H1 (cell line): ENCODE results near the gene PACC1. TPM values are rescaled to one million over a fixed set of nuclear protein-coding genes. Genes with fewer than 3 reads are reported as not detected.

Source experiments
- CTCF ChIA-PET: fragments of 300-600 bp; sonication (Branson Sonifier 250); formaldehyde crosslinking; loops from one replicate; lab custom pipeline; 2021; ENCODE audit not compliant: partially characterized antibody; lab: Charles Lee
- POLR2A ChIA-PET: fragments of 300-600 bp; sonication (Branson Sonifier 250); formaldehyde crosslinking; loops from one replicate; lab custom pipeline; 2021; ENCODE audit warnings: inconsistent platforms; ENCODE audit not compliant: partially characterized antibody; lab: Charles Lee
- DNase-seq, 2 experiments: peaks; one replicate each; pipeline versions ENCODE4 v3.0.0 to v3.0.0-alpha.2; 2010 to 2022; ENCODE audit warnings: low spot score in 2 of 2, low read depth in 1 of 2, mixed read lengths in 1 of 2
- FAIRE-seq: peaks from 2 replicates; lab custom pipeline; 2011; peaks lifted over from hg19 to GRCh38; lab: Jason Lieb, UNC
- H2AFZ ChIP-seq: 2 replicates; pipeline ENCODE4 v1.8.1; 2012; ENCODE audit warnings: low read length, inconsistent platforms
- H2AK5ac ChIP-seq: 2 replicates; pipeline ENCODE4 v1.6.1; 2013; ENCODE audit warnings: low read depth, low read length
- H2BK120ac ChIP-seq: replicated peaks from 2 replicates; pipeline ENCODE3; 2013; ENCODE audit warnings: low read depth, low read length, inconsistent platforms
- H2BK12ac ChIP-seq: 2 replicates; pipeline ENCODE4 v1.6.1; 2013; ENCODE audit warnings: low read depth, low read length
- H2BK15ac ChIP-seq: 2 replicates; pipeline ENCODE4 v1.6.1; 2013; ENCODE audit warnings: low read length
- H2BK20ac ChIP-seq: 2 replicates; pipeline ENCODE4 v1.6.1; 2013; ENCODE audit warnings: low read length
- H2BK5ac ChIP-seq: 2 replicates; pipeline ENCODE4 v1.6.1; 2013; ENCODE audit warnings: low read depth, low read length
- H3K14ac ChIP-seq: 2 replicates; pipeline ENCODE4 v1.6.1; 2013; ENCODE audit warnings: inconsistent platforms; ENCODE audit not compliant: insufficient read length
- H3K18ac ChIP-seq: 2 replicates; pipeline ENCODE4 v1.6.1; 2013; ENCODE audit warnings: low read length; ENCODE audit errors: extremely low read depth
- H3K23ac ChIP-seq: 2 replicates; pipeline ENCODE4 v1.6.1; 2013; ENCODE audit warnings: inconsistent platforms; ENCODE audit not compliant: insufficient read length
- H3K23me2 ChIP-seq: 2 replicates; pipeline ENCODE4 v1.6.1; 2013; ENCODE audit warnings: low read depth, low read length
- H3K27ac ChIP-seq: 2 replicates; pipeline ENCODE4 v1.6.1; 2011; ENCODE audit warnings: low read depth, low read length, inconsistent platforms
- H3K27me3 ChIP-seq, 4 experiments: replicated peaks in 1 of 4; 1 replicate in 1 of 4; 2 replicates in 3 of 4; pipeline versions ENCODE4 v1.6.1 to v1.8.1; 2011 to 2013; ENCODE audit warnings: low read length in 3 of 4, mild to moderate bottlenecking in 3 of 4, inconsistent platforms in 2 of 4, mixed read lengths in 2 of 4, moderate library complexity in 1 of 4; ENCODE audit not compliant: control insufficient read depth in 3 of 4, insufficient read depth in 3 of 4; ENCODE audit errors: extremely low read depth in 1 of 4
- H3K36me3 ChIP-seq, 4 experiments: 2 replicates each; pipeline versions ENCODE4 v1.6.1 to v1.8.1; 2011 to 2013; ENCODE audit warnings: mild to moderate bottlenecking in 4 of 4, low read length in 3 of 4, moderate library complexity in 2 of 4, control low read depth in 1 of 4, inconsistent platforms in 1 of 4; ENCODE audit not compliant: insufficient read depth in 4 of 4, control insufficient read depth in 2 of 4
- H3K4ac ChIP-seq: replicated peaks from 2 replicates; pipeline ENCODE3; 2013; ENCODE audit warnings: low read length, low read depth, mixed read lengths, inconsistent platforms; ENCODE audit not compliant: insufficient read length
- H3K4me1 ChIP-seq, 4 experiments: replicated peaks in 1 of 4; 1 replicate in 1 of 4; 2 replicates in 3 of 4; pipeline versions ENCODE4 v1.6.1 to v1.8.1; 2011 to 2013; ENCODE audit warnings: low read length in 3 of 4, inconsistent platforms in 2 of 4, mixed read lengths in 1 of 4; ENCODE audit not compliant: insufficient read depth in 4 of 4, control insufficient read depth in 3 of 4
- H3K4me2 ChIP-seq, 2 experiments: 2 replicates each; pipeline versions ENCODE4 v1.6.1 to v1.8.1; 2011 to 2013; ENCODE audit warnings: low read depth in 2 of 2, low read length in 2 of 2, control low read depth in 1 of 2, inconsistent platforms in 1 of 2, mild to moderate bottlenecking in 1 of 2; ENCODE audit not compliant: insufficient read depth in 1 of 2
- H3K4me3 ChIP-seq, 4 experiments: fragments of 200-600, 300-600 bp in 1 of 4; sonication (generic), shearing (Covaris generic), sonication (Bioruptor Twin) in 1 of 4; 2 replicates each; pipeline versions ENCODE4 v1.5.1 to v1.8.1; 2011 to 2016; ENCODE audit warnings: low read length in 4 of 4, low read depth in 3 of 4, control low read depth in 2 of 4, inconsistent platforms in 2 of 4, mild to moderate bottlenecking in 2 of 4, mixed read lengths in 1 of 4, moderate library complexity in 1 of 4; ENCODE audit not compliant: insufficient read depth in 2 of 4; ENCODE audit errors: extremely low read depth in 1 of 4
- H3K56ac ChIP-seq: replicated peaks from 2 replicates; pipeline ENCODE3; 2013; ENCODE audit warnings: low read depth, mild to moderate bottlenecking, mixed read lengths, low read length, inconsistent platforms; ENCODE audit not compliant: insufficient read length
- H3K79me1 ChIP-seq: 2 replicates; pipeline ENCODE4 v1.6.1; 2013; ENCODE audit warnings: low read depth, low read length, control low read depth
- H3K79me2 ChIP-seq, 2 experiments: 2 replicates each; pipeline versions ENCODE4 v1.6.1 to v1.8.1; 2012 to 2013; ENCODE audit warnings: low read length in 2 of 2, mild to moderate bottlenecking in 2 of 2, inconsistent platforms in 1 of 2; ENCODE audit not compliant: insufficient read depth in 2 of 2, control insufficient read depth in 1 of 2
- H3K9ac ChIP-seq, 4 experiments: replicated peaks in 1 of 4; 1 replicate in 1 of 4; 2 replicates in 3 of 4; pipeline versions ENCODE4 v1.6.1 to v1.8.1; 2011 to 2013; ENCODE audit warnings: low read depth in 3 of 4, low read length in 3 of 4, control low read depth in 2 of 4, mild to moderate bottlenecking in 2 of 4, moderate library complexity in 2 of 4, inconsistent platforms in 1 of 4; ENCODE audit errors: extremely low read depth in 1 of 4
- H3K9me3 ChIP-seq, 2 experiments: 2 replicates each; pipeline versions ENCODE4 v1.6.1 to v1.8.1; 2012 to 2013; ENCODE audit warnings: mild to moderate bottlenecking in 2 of 2, moderate library complexity in 2 of 2, control low read depth in 1 of 2, inconsistent platforms in 1 of 2, low read depth in 1 of 2, low read length in 1 of 2, mixed read lengths in 1 of 2; ENCODE audit not compliant: insufficient read depth in 2 of 2
- H4K20me1 ChIP-seq, 2 experiments: replicated peaks in 1 of 2; 2 replicates each; pipeline versions ENCODE3 to v1.8.1; 2011 to 2013; ENCODE audit warnings: inconsistent platforms in 2 of 2, low read length in 2 of 2, mild to moderate bottlenecking in 1 of 2; ENCODE audit not compliant: insufficient read depth in 2 of 2, control insufficient read depth in 1 of 2
- H4K5ac ChIP-seq: 2 replicates; pipeline ENCODE4 v1.6.1; 2013; ENCODE audit warnings: low read length, low read depth, mixed read lengths, inconsistent platforms; ENCODE audit not compliant: insufficient read length
- H4K8ac ChIP-seq: 2 replicates; pipeline ENCODE4 v1.8.0; 2013; ENCODE audit warnings: mild to moderate bottlenecking, moderate library complexity, low read length, inconsistent platforms; ENCODE audit not compliant: insufficient read depth; ENCODE audit errors: extremely low read depth
- H4K91ac ChIP-seq: replicated peaks from 2 replicates; pipeline ENCODE3; 2013; ENCODE audit warnings: low read length, mixed read lengths, inconsistent platforms; ENCODE audit not compliant: insufficient read length
- ATF2 ChIP-seq: IDR thresholded peaks from 2 replicates; pipeline ENCODE4 v1.6.1; 2012; ENCODE audit warnings: low read length, inconsistent platforms
- EZH2 ChIP-seq: fragments of 200-600 bp; sonication (generic); IDR thresholded peaks from 2 replicates; pipeline ENCODE4 v1.7.1; 2012; ENCODE audit warnings: low read depth, mild to moderate bottlenecking, moderate library complexity, low read length, inconsistent platforms; ENCODE audit not compliant: severe bottlenecking
- TAF1 ChIP-seq: IDR thresholded peaks from 2 replicates; pipeline ENCODE4 v1.6.1; 2011; ENCODE audit warnings: mild to moderate bottlenecking, low read depth, low read length
- TAF7 ChIP-seq: optimal IDR thresholded peaks from 2 replicates; pipeline ENCODE3; 2011; ENCODE audit warnings: low read depth, mild to moderate bottlenecking, inconsistent platforms, low read length, moderate library complexity, borderline replicate concordance
- TEAD4 ChIP-seq: IDR thresholded peaks from 2 replicates; pipeline ENCODE4 v1.6.1; 2012; ENCODE audit warnings: low read depth, low read length, inconsistent platforms, mixed read lengths
- WGBS, 2 experiments: shearing (Covaris generic) in 1 of 2; methylation state at CpG; one replicate each; pipeline versions ENCODE4 v1.1.6 to v1.1.7; 2013 to 2015; ENCODE audit warnings: low lambda C conversion rate in 2 of 2, mixed read lengths in 2 of 2, inconsistent platforms in 1 of 2, low coverage in 1 of 2, missing lambda C conversion rate in 1 of 2; ENCODE audit not compliant: insufficient replicate concordance in 2 of 2, insufficient coverage in 1 of 2, insufficient read length in 1 of 2; ENCODE audit errors: extremely low coverage in 1 of 2, missing lambda C conversion rate in 1 of 2; 5-methylcytosine and 5-hydroxymethylcytosine counted together
- polyA plus RNA-seq, 7 experiments: library from polyadenylated mRNA; depleted of rRNA in 3 of 7; stranded (reverse) in 5 of 7; unstranded in 2 of 7; fragments of >200 nt in 5 of 7; fragments of 200-250 nt in 2 of 7; gene quantifications; 1 replicate in 5 of 7; 2 replicates in 1 of 7; 4 replicates in 1 of 7; pipeline versions ENCODE4 v1.2.1 to v1.2.3, GENCODE V29; 2011 to 2013; ENCODE audit warnings: missing spikeins in 2 of 7, mixed read lengths in 2 of 7
- total RNA-seq: library from RNA; stranded (reverse); fragmentation: NEBNext Ultra II Directional; extraction: Animal tissue kit (Norgen Biotek cat#: 25700); gene quantifications from 2 replicates; pipeline ENCODE4 v1.2.1, GENCODE V29; 2021

Gene PACC1
- total and polyA plus RNA-seq, 2 of the 8 experiments (the other 6 are each of a cell fraction or from before 2014, with no cell fraction given): 18.8 to 23.5 TPM

GRCh38 chr1:212402666-212403321 is 11.9 kb downstream of the PACC1 start:
- Histone ChIP-seq H3K27me3 (no peaks in the 10 kb centered on the region), H4K91ac (no peak overlapping the region), H2BK5ac (no peak overlapping the region), H3K14ac (no peak overlapping the region), H4K8ac (no peak overlapping the region), H4K5ac (no peak overlapping the region), H3K23me2 (no peaks in the 10 kb centered on the region; the same call in 1 of the 2 replicates), H3K36me3 (peaks cover 10 to 30% (median 21%) of the 10 kb centered on the region in 4 experiments), H2AFZ (no peak overlapping the region), H3K4me1 (no peaks in the 10 kb centered on the region), H3K4me2 (no peak overlapping the region), H2BK15ac (no peak overlapping the region), H2BK120ac (no peak overlapping the region), H3K56ac (no peak overlapping the region), H3K79me2 (no peaks in the 10 kb centered on the region), H3K23ac (no peak overlapping the region), H3K18ac (no peak overlapping the region), H3K9me3 (peaks cover 0 to 1% of the 10 kb centered on the region in 2 experiments; a peak in 1 of 4 replicates), H3K4me3 (no peak overlapping the region), H3K4ac (no peak overlapping the region), H4K20me1 (no peaks in the 10 kb centered on the region), H3K27ac (no peak overlapping the region), H3K79me1 (no peaks in the 10 kb centered on the region; the same call in 1 of the 2 replicates)
- CTCF ChIA-PET: interaction anchor here (0.6 to 2.3 kb wide), 2 partner anchors 53 to 390 kb away, joined by 4 to 8 read pairs; no protein-coding TSS in a partner anchor
- POLR2A ChIA-PET: no interaction called here
- DNase-seq: no peak
- no peak for FAIRE-seq
- no peak for TF ChIP-seq TAF1
- TF ChIP-seq TEAD4: no peak
- TF ChIP-seq EZH2: no peak
- TF ChIP-seq TAF7: no peak
- no peak for TF ChIP-seq ATF2
- TF ChIP-seq, all 59 proteins: peak for 0
- Histone ChIP-seq H2BK20ac (no peak overlapping the region), H3K9ac (no peak overlapping the region), H2AK5ac (no peak overlapping the region), H2BK12ac (no peak overlapping the region)
- 92% methylated on average over 7 of the region's 7 CpGs; no CpG with 5 or more reads in 1 of the 2 experiments for WGBS, 2 experiments
